Heart left ventricle (tissue), 13 donors: ENCODE measurements around the gene WHRN.

Experiments
- POLR2A ChIP-seq, 2 donors: fragments of 450-650 bp; IDR thresholded peaks; one replicate each; pipeline ENCODE4 v1.6.1; 2017; ENCODE audit warnings: antibody characterized with exemption in 2 of 2, mild to moderate bottlenecking in 2 of 2, moderate library complexity in 2 of 2
- TF ChIP-seq, protein P1 (sequence below), 12 donors: fragments of 200-600 bp; sonication (generic) in 4 of 12; IDR thresholded peaks; one replicate each; pipeline versions ENCODE4 v1.5.0 to v1.8.0; 2018 to 2022; ENCODE audit warnings: antibody characterized with exemption in 12 of 12, mild to moderate bottlenecking in 5 of 12
- donor health status: ischemic (EF 13 %, LVEDD 7.1; RV severe dilation, severe dysfunction).
- donor health status: DM: no; HTN: yes; CAD: no.
- donor health status: DM: no; HTN: no; CAD: no.
- donor health status: ischemic (EF 25% LVEDD 6.9; RV normal size, moderate dysfunction).
- donor health status: ischemic (EF 25% LVEDD 5.7; RV mildly dilated, moderate dysfunction).
- donor health status: ischemic (EF 35%, LVEDD 5.7; RV mildly dilated, moderate dysfunction).
- donor health status: nonischemic (EF 11% LVEDD 7.7; RV severe dilation, severe dysfunction).
- donor health status: DM: yes; HTN: yes; CAD: no.
- donor health status: PGD.
- donor health status: ischemic (EF 29% LVEDD 5.4; RV normal size, mild dysfunction).
- donor health status: nonischemic (EF 23%, LVEDD 6.1; RV moderate dilation, normal function).

DNA sequence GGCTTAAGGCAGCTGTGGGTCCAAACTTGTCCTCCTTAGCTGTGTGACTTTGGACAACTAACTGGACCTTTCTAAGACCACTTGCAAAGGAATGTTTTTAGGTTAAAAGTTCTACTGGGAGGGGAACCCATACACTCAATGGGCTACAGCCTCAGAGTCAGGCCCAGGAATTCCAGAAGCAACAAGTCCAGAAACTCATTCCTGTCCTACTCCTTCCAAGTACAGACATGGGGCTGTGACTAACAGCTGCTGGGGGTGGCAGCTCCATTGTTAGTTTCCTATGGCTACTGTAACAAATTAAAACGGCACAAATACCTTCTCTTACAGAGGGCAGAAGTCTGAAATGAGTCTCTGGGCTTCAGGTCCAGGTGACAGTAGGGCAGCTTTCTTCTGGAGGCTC, 105.1 kb downstream of the WHRN start:
- TF ChIP-seq, protein P1, sequence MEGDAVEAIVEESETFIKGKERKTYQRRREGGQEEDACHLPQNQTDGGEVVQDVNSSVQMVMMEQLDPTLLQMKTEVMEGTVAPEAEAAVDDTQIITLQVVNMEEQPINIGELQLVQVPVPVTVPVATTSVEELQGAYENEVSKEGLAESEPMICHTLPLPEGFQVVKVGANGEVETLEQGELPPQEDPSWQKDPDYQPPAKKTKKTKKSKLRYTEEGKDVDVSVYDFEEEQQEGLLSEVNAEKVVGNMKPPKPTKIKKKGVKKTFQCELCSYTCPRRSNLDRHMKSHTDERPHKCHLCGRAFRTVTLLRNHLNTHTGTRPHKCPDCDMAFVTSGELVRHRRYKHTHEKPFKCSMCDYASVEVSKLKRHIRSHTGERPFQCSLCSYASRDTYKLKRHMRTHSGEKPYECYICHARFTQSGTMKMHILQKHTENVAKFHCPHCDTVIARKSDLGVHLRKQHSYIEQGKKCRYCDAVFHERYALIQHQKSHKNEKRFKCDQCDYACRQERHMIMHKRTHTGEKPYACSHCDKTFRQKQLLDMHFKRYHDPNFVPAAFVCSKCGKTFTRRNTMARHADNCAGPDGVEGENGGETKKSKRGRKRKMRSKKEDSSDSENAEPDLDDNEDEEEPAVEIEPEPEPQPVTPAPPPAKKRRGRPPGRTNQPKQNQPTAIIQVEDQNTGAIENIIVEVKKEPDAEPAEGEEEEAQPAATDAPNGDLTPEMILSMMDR (IDR thresholded peaks at IDR 0.05) = no peak
- TF ChIP-seq POLR2A (IDR thresholded peaks at IDR 0.05) = no peak
